ENCODE data around the gene LASP1NB.

The LASP1NB gene

GRCh38 chr17:38892620-38893019 is 32.8 kb upstream of the LASP1NB start:
- H3K4me3 ChIP-seq: no peak overlapping the region
- no peak for DNase-seq
- H3K9me3 ChIP-seq: no peaks in the 10 kb centered on the region
- peaks cover 94% of the 10 kb centered on the region for H3K36me3 ChIP-seq
- no peaks in the 10 kb centered on the region for H3K27me3 ChIP-seq

GRCh38 chr17:38893113-38893512 is 32.3 kb upstream of the LASP1NB start:
- no peak for DNase-seq
- Histone ChIP-seq H3K9me3 (no peaks in the 10 kb centered on the region), H3K36me3 (peaks cover 94% of the 10 kb centered on the region), H3K4me3 (no peak overlapping the region), H3K27me3 (no peaks in the 10 kb centered on the region)

GRCh38 chr17:38893607-38894006 is 31.8 kb upstream of the LASP1NB start:
- Histone ChIP-seq H3K4me3 (no peak overlapping the region), H3K27me3 (no peaks in the 10 kb centered on the region), H3K9me3 (no peaks in the 10 kb centered on the region), H3K36me3 (peaks cover 94% of the 10 kb centered on the region)
- no peak for DNase-seq

GRCh38 chr17:38894276-38894675 is 31.1 kb upstream of the LASP1NB start:
- Histone ChIP-seq H3K27me3 (no peaks in the 10 kb centered on the region), H3K4me3 (no peak overlapping the region), H3K9me3 (no peaks in the 10 kb centered on the region), H3K36me3 (peaks cover 94% of the 10 kb centered on the region)
- no peak for DNase-seq

- no peak for DNase-seq
- Histone ChIP-seq H3K9me3 (no peaks in the 10 kb centered on the region), H3K27me3 (no peaks in the 10 kb centered on the region), H3K36me3 (peaks cover 89% of the 10 kb centered on the region), H3K4me3 (no peak overlapping the region)
Observed at GRCh38 chr17:38896346-38896954, 29.0 kb upstream of the LASP1NB start.

- Histone ChIP-seq H3K4me3 (no peak overlapping the region), H3K36me3 (peaks cover 90% of the 10 kb centered on the region), H3K27me3 (no peaks in the 10 kb centered on the region), H3K9me3 (no peaks in the 10 kb centered on the region)
- DNase-seq: no peak
Observed at GRCh38 chr17:38897176-38897575, 28.2 kb upstream of the LASP1NB start.

- Histone ChIP-seq H3K27me3 (no peaks in the 10 kb centered on the region), H3K4me3 (no peak overlapping the region), H3K9me3 (no peaks in the 10 kb centered on the region), H3K36me3 (peaks cover 86% of the 10 kb centered on the region)
- DNase-seq: no peak
Observed at GRCh38 chr17:38897671-38898290, 27.6 kb upstream of the LASP1NB start.

- no peak for DNase-seq
- no peaks in the 10 kb centered on the region for H3K27me3 ChIP-seq
- peaks cover 86% of the 10 kb centered on the region for H3K36me3 ChIP-seq
- no peaks in the 10 kb centered on the region for H3K9me3 ChIP-seq
- H3K4me3 ChIP-seq: no peak overlapping the region
Observed at GRCh38 chr17:38898291-38898679, 27.1 kb upstream of the LASP1NB start.

- no peaks in the 10 kb centered on the region for H3K27me3 ChIP-seq
- DNase-seq: no peak
- H3K36me3 ChIP-seq: peaks cover 87% of the 10 kb centered on the region
- no peak overlapping the region for H3K4me3 ChIP-seq
- H3K9me3 ChIP-seq: no peaks in the 10 kb centered on the region
Observed at GRCh38 chr17:38898812-38899348, 26.5 kb upstream of the LASP1NB start.

GRCh38 chr17:38899421-38899820 is 26.0 kb upstream of the LASP1NB start:
- Histone ChIP-seq H3K36me3 (peaks cover 88% of the 10 kb centered on the region), H3K9me3 (no peaks in the 10 kb centered on the region), H3K27me3 (no peaks in the 10 kb centered on the region), H3K4me3 (no peak overlapping the region)
- no peak for DNase-seq

GRCh38 chr17:38900978-38901656 is 24.3 kb upstream of the LASP1NB start:
- Histone ChIP-seq H3K27me3 (no peaks in the 10 kb centered on the region), H3K36me3 (peaks cover 87% of the 10 kb centered on the region), H3K9me3 (no peaks in the 10 kb centered on the region), H3K4me3 (no peak overlapping the region)
- peak; percentile 45 for DNase-seq

GRCh38 chr17:38903404-38903803 is 22.0 kb upstream of the LASP1NB start:
- H3K9me3 ChIP-seq: no peaks in the 10 kb centered on the region
- no peak overlapping the region for H3K4me3 ChIP-seq
- no peaks in the 10 kb centered on the region for H3K27me3 ChIP-seq
- no peak for DNase-seq
- H3K36me3 ChIP-seq: peaks cover 83% of the 10 kb centered on the region

- Histone ChIP-seq H3K9me3 (no peaks in the 10 kb centered on the region), H3K36me3 (peaks cover 85% of the 10 kb centered on the region)
- DNase-seq: no peak
Observed at GRCh38 chr17:38904892-38905291, 20.5 kb upstream of the LASP1NB start.

GRCh38 chr17:38905375-38905774 is 20.0 kb upstream of the LASP1NB start:
- H3K36me3 ChIP-seq: peaks cover 85% of the 10 kb centered on the region
- no peak overlapping the region for H3K4me3 ChIP-seq
- no peaks in the 10 kb centered on the region for H3K27me3 ChIP-seq
- no peaks in the 10 kb centered on the region for H3K9me3 ChIP-seq
- DNase-seq: no peak

More at GRCh38 chr17:38904892-38905291, 20.5 kb upstream of the LASP1NB start:
- Histone ChIP-seq H3K4me3 (no peak overlapping the region), H3K27me3 (no peaks in the 10 kb centered on the region)

- no peak for DNase-seq
- no peak overlapping the region for H3K4me3 ChIP-seq
Observed at GRCh38 chr17:38906460-38907228, 18.8 kb upstream of the LASP1NB start.

GRCh38 chr17:38907930-38908675 is 17.3 kb upstream of the LASP1NB start:
- H3K36me3 ChIP-seq: peaks cover 86% of the 10 kb centered on the region
- H3K9me3 ChIP-seq: no peaks in the 10 kb centered on the region
- no peaks in the 10 kb centered on the region for H3K27me3 ChIP-seq
- no peak overlapping the region for H3K4me3 ChIP-seq
- DNase-seq: no peak

More at GRCh38 chr17:38906460-38907228, 18.8 kb upstream of the LASP1NB start:
- no peaks in the 10 kb centered on the region for H3K9me3 ChIP-seq
- H3K27me3 ChIP-seq: no peaks in the 10 kb centered on the region
- peaks cover 81% of the 10 kb centered on the region for H3K36me3 ChIP-seq

Measured in MG63 (cell line).